CD4-positive, alpha-beta T cell (primary cell): ENCODE data around the gene GATA3. TPM values are rescaled to one million over a fixed set of nuclear protein-coding genes. Genes with fewer than 3 reads are reported as not detected.

Experiments used
- ATAC-seq: fragments of 200-7000 bp; cut with Tn5 transposase; one replicate; pipeline ENCODE4 v1.10.0; 2022; ENCODE audit warnings: mild to moderate bottlenecking; ENCODE audit not compliant: poor library complexity
- CTCF ChIA-PET: fragments of 350-600 bp; sonication (Branson Sonifier 250); formaldehyde crosslinking; loops from one replicate; lab custom pipeline; 2021; ENCODE audit warnings: antibody characterized with exemption, inconsistent platforms; lab: Charles Lee
- POLR2A ChIA-PET: fragments of 350-600 bp; sonication (Branson Sonifier 250); formaldehyde crosslinking; loops from one replicate; lab custom pipeline; 2021; ENCODE audit warnings: antibody characterized with exemption, inconsistent platforms; lab: Charles Lee
- DNase-seq, 14 experiments: peaks; one replicate each; pipeline ENCODE4 v3.0.0-alpha.2; 2013 to 2020; ENCODE audit warnings: mixed read lengths in 2 of 14
- H3K27ac ChIP-seq, 2 donors: one replicate each; pipeline versions ENCODE4 v1.5.1 to v1.7.0; 2013; ENCODE audit warnings: low read length in 2 of 2, low read depth in 1 of 2, mild to moderate bottlenecking in 1 of 2
- H3K27me3 ChIP-seq, 2 experiments: 1 replicate in 1 of 2; 2 replicates in 1 of 2; pipeline versions ENCODE4 v1.6.1 to v1.7.0; 2013; ENCODE audit warnings: low read length in 2 of 2, control low read depth in 1 of 2, mild to moderate bottlenecking in 1 of 2, moderate library complexity in 1 of 2; ENCODE audit not compliant: insufficient read depth in 2 of 2, control insufficient read depth in 1 of 2
- H3K36me3 ChIP-seq: one replicate; pipeline ENCODE4 v1.6.1; 2013; ENCODE audit warnings: low read length, control low read depth; ENCODE audit not compliant: insufficient read depth
- H3K4me1 ChIP-seq: one replicate; pipeline ENCODE4 v1.6.1; 2013; ENCODE audit warnings: low read length, control low read depth; ENCODE audit not compliant: insufficient read depth
- H3K4me3 ChIP-seq: one replicate; pipeline ENCODE4 v1.5.1; 2013; ENCODE audit warnings: mild to moderate bottlenecking, low read length, moderate library complexity
- H3K9me3 ChIP-seq, 2 experiments: 1 replicate in 1 of 2; 2 replicates in 1 of 2; pipeline versions ENCODE4 v1.6.1 to v1.7.0; 2013; ENCODE audit warnings: low read length in 2 of 2, mild to moderate bottlenecking in 2 of 2, control low read depth in 1 of 2, moderate library complexity in 1 of 2; ENCODE audit not compliant: control insufficient read depth in 1 of 2, insufficient read depth in 1 of 2
- H3K27ac Mint-ChIP-seq: one replicate; pipeline ENCODE4 v1.8.0; 2020; ENCODE audit warnings: mixed read lengths
- H3K27me3 Mint-ChIP-seq: one replicate; pipeline ENCODE4 v1.8.0; 2021; ENCODE audit warnings: mixed read lengths
- H3K36me3 Mint-ChIP-seq: one replicate; pipeline ENCODE4 v1.8.0; 2021; ENCODE audit warnings: low read depth, mixed read lengths
- H3K4me1 Mint-ChIP-seq: one replicate; pipeline ENCODE4 v1.8.0; 2021; ENCODE audit warnings: low read depth, mixed read lengths
- H3K4me3 Mint-ChIP-seq: one replicate; pipeline ENCODE4 v1.8.0; 2020; ENCODE audit warnings: mild to moderate bottlenecking, mixed read lengths
- H3K9me3 Mint-ChIP-seq: one replicate; pipeline ENCODE4 v1.8.0; 2020; ENCODE audit warnings: mixed read lengths
- CTCF ChIP-seq: fragments of 200-600 bp; IDR thresholded peaks from one replicate; pipeline ENCODE4 v1.8.0; 2022; ENCODE audit warnings: antibody characterized with exemption, mild to moderate bottlenecking
- intact Hi-C, 2 experiments: fragments of 100-400 bp; cut with DNase I in 1 of 2; cut with micrococcal nuclease in 1 of 2; formaldehyde crosslinking; loops; one replicate each; pipeline versions ENCODE4 v1.15.1 to v1.9.0; 2023 to 2025; cut with DNase I, micrococcal nuclease
- total RNA-seq, 174 experiments: library from RNA in 2 of 174; stranded (reverse) in 2 of 174; gene quantifications; one replicate each; pipeline ENCODE4 v1.2.3 and lab custom pipeline; 2021 to 2026

Gene GATA3
- total RNA-seq, 2 experiments from 2014 or later, result 128 to 141 TPM

GRCh38 chr10:8088504-8088903 is 34.0 kb downstream of the GATA3 start:
- Mint-ChIP-seq H3K4me3 (no peak overlapping the region), H3K36me3 (peaks cover 3% of the 10 kb centered on the region), H3K4me1 (peaks cover 40% of the 10 kb centered on the region), H3K27ac (no peak overlapping the region), H3K27me3 (no peaks in the 10 kb centered on the region), H3K9me3 (no peaks in the 10 kb centered on the region)
- no peak for TF ChIP-seq CTCF
- Histone ChIP-seq H3K9me3 (no peaks in the 10 kb centered on the region), H3K27ac (no peak overlapping the region), H3K4me1 (peaks cover 27% of the 10 kb centered on the region), H3K36me3 (peaks cover 3% of the 10 kb centered on the region), H3K27me3 (no peaks in the 10 kb centered on the region), H3K4me3 (no peak overlapping the region)
- ChIA-PET CTCF (no interaction called here), POLR2A (no interaction called here)
- peak; percentile 91 for ATAC-seq
- intact Hi-C loops, result no loop called here
- DNase-seq, result peak in 11 of 14 experiments; percentile 10 to 80 (median 24)

GRCh38 chr10:8092428-8092827 is 37.9 kb downstream of the GATA3 start:
- Histone ChIP-seq H3K4me3 (no peak overlapping the region), H3K27me3 (no peaks in the 10 kb centered on the region), H3K27ac (no peak overlapping the region), H3K9me3 (peaks cover 0 to 15% of the 10 kb centered on the region in 2 experiments), H3K36me3 (no peaks in the 10 kb centered on the region), H3K4me1 (peaks cover 23% of the 10 kb centered on the region)
- Mint-ChIP-seq H3K4me3 (no peak overlapping the region), H3K4me1 (peaks cover 27% of the 10 kb centered on the region), H3K9me3 (no peaks in the 10 kb centered on the region), H3K27ac (no peak overlapping the region), H3K27me3 (no peaks in the 10 kb centered on the region), H3K36me3 (no peaks in the 10 kb centered on the region)
- intact Hi-C loops, result no loop called here
- ChIA-PET CTCF (no interaction called here), POLR2A (no interaction called here)
- ATAC-seq (no peak), DNase-seq (no peak)
- TF ChIP-seq CTCF, result no peak

GRCh38 chr10:8095959-8096358 is 41.5 kb downstream of the GATA3 start:
- intact Hi-C loops, result no loop called here
- no peaks in the 10 kb centered on the region for H3K4me1 ChIP-seq
- peaks cover 0 to 15% of the 10 kb centered on the region in 2 experiments for H3K9me3 ChIP-seq
- DNase-seq (no peak), ATAC-seq (no peak)
- CTCF ChIA-PET, result no interaction called here
- Mint-ChIP-seq H3K27ac (no peak overlapping the region), H3K9me3 (no peaks in the 10 kb centered on the region), H3K27me3 (no peaks in the 10 kb centered on the region), H3K4me1 (peaks cover under 1% of the 10 kb centered on the region), H3K36me3 (no peaks in the 10 kb centered on the region), H3K4me3 (no peak overlapping the region)
- POLR2A ChIA-PET, result no interaction called here
- no peak overlapping the region for H3K4me3 ChIP-seq
- no peaks in the 10 kb centered on the region for H3K36me3 ChIP-seq
- TF ChIP-seq CTCF, result no peak
- no peaks in the 10 kb centered on the region for H3K27me3 ChIP-seq
- no peak overlapping the region for H3K27ac ChIP-seq
